ENCODE data around the gene GRID2IP.

The GRID2IP gene

GRCh38 chr7:6500691-6501090, 50.6 kb downstream of the GRID2IP start:
- H3K18ac ChIP-seq (ENCODE audit: low read length): no peak overlapping the region
- no peak overlapping the region for H3K27ac ChIP-seq (ENCODE audit: low read depth, low read length)
- H2BK5ac ChIP-seq (ENCODE audit: low read length): no peak overlapping the region
- H3K27me3 ChIP-seq (ENCODE audit: insufficient read depth, low read length, poor library complexity): no peaks in the 10 kb centered on the region
- no peak for DNase-seq
- no peak overlapping the region for H2BK120ac ChIP-seq (ENCODE audit: low read depth, low read length)
- no peak overlapping the region for H3K23ac ChIP-seq (ENCODE audit: low read length)
- no peak overlapping the region for H4K5ac ChIP-seq (ENCODE audit: low read length)
- no peaks in the 10 kb centered on the region for H3K4me1 ChIP-seq (ENCODE audit: control insufficient read depth, low read depth, low read length)
- H3K79me1 ChIP-seq (ENCODE audit: low read length): no peaks in the 10 kb centered on the region
- H3K4ac ChIP-seq (ENCODE audit: low read depth, low read length): no peak overlapping the region
- no peak overlapping the region for H4K8ac ChIP-seq (ENCODE audit: low read depth, low read length)
- no CpG with 5 or more reads among the region's 1 CpG for WGBS (ENCODE audit: extremely low coverage, insufficient coverage, low lambda C conversion rate)
- H3K36me3 ChIP-seq (ENCODE audit: control insufficient read depth, insufficient read depth, low read length): no peaks in the 10 kb centered on the region
- H3K9ac ChIP-seq (ENCODE audit: low read length): no peak overlapping the region
- no peaks in the 10 kb centered on the region for H3K79me2 ChIP-seq (ENCODE audit: control insufficient read depth, insufficient read depth, low read length)
- no peak overlapping the region for H2BK15ac ChIP-seq (replicated peaks; ENCODE audit: low read depth)
- no peak overlapping the region for H2AK5ac ChIP-seq (ENCODE audit: low read length)
- no peak overlapping the region for H3K4me2 ChIP-seq (ENCODE audit: low read length)
- H3K56ac ChIP-seq (ENCODE audit: low read length): no peak overlapping the region
- no peak overlapping the region for H3K4me3 ChIP-seq (ENCODE audit: low read length)

DNA sequence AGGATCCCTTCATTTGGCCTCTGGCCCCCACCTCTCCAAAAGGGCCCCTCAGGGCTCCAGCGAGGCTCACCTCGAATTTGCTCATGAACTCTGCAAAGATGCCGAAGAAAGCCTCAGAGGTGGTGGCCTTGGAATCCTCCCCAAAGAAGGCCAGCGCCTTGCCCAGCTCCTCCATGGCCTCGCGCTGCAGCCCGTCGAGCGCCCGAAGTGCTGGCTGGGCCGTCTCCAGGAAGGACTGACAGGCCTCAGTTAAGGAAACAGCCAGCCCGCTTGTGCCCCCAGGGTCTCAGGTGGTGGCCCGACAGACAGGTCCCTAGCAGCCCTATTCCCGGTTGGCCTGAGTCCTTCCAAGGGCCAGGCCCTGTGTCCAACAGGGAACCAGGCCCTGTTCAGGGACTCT, 53.3 kb downstream of the GRID2IP start:
- no peaks in the 10 kb centered on the region for H3K79me1 ChIP-seq (ENCODE audit: low read length)
- no peak overlapping the region for H3K18ac ChIP-seq (ENCODE audit: low read length)
- no CpG with 5 or more reads among the region's 14 CpGs for WGBS (ENCODE audit: extremely low coverage, insufficient coverage, low lambda C conversion rate)
- no peak overlapping the region for H3K56ac ChIP-seq (ENCODE audit: low read length)
- H4K5ac ChIP-seq (ENCODE audit: low read length): no peak overlapping the region
- H4K8ac ChIP-seq (ENCODE audit: low read depth, low read length): no peak overlapping the region
- no peak overlapping the region for H3K4ac ChIP-seq (ENCODE audit: low read depth, low read length)
- no peak overlapping the region for H3K4me2 ChIP-seq (ENCODE audit: low read length)
- H3K4me1 ChIP-seq (ENCODE audit: control insufficient read depth, low read depth, low read length): no peaks in the 10 kb centered on the region
- no peaks in the 10 kb centered on the region for H3K79me2 ChIP-seq (ENCODE audit: control insufficient read depth, insufficient read depth, low read length)
- H3K27me3 ChIP-seq (ENCODE audit: insufficient read depth, low read length, poor library complexity): no peaks in the 10 kb centered on the region
- no peak overlapping the region for H2BK120ac ChIP-seq (ENCODE audit: low read depth, low read length)
- no peak for DNase-seq
- no peak overlapping the region for H3K23ac ChIP-seq (ENCODE audit: low read length)
- H2BK15ac ChIP-seq (replicated peaks; ENCODE audit: low read depth): no peak overlapping the region
- H2BK5ac ChIP-seq (ENCODE audit: low read length): no peak overlapping the region
- H2AK5ac ChIP-seq (ENCODE audit: low read length): no peak overlapping the region
- H3K27ac ChIP-seq (ENCODE audit: low read depth, low read length): no peak overlapping the region
- no peaks in the 10 kb centered on the region for H3K36me3 ChIP-seq (ENCODE audit: control insufficient read depth, insufficient read depth, low read length)
- H3K9ac ChIP-seq (ENCODE audit: low read length): no peak overlapping the region
- no peak overlapping the region for H3K4me3 ChIP-seq (ENCODE audit: low read length)

DNA sequence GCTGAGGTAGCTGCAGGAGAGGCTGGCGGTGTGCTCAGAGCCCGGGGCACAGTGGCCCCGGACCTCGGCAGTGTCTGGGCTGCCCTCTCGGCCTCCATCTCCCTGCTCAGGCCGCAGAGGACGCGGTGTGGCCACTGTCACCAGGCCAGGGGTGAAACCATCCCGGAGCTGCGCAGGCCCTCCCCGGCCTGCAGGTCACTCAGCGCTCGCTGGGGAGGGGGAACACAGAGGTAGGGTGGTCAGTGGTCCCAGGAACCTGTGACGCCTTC, 53.7 kb downstream of the GRID2IP start:
- Histone ChIP-seq H3K27me3 (ENCODE audit: insufficient read depth, low read length, poor library complexity) (no peaks in the 10 kb centered on the region), H3K4me1 (ENCODE audit: control insufficient read depth, low read depth, low read length) (no peaks in the 10 kb centered on the region), H2AK5ac (ENCODE audit: low read length) (no peak overlapping the region), H3K4ac (ENCODE audit: low read depth, low read length) (no peak overlapping the region), H3K27ac (ENCODE audit: low read depth, low read length) (no peak overlapping the region), H3K79me2 (ENCODE audit: control insufficient read depth, insufficient read depth, low read length) (no peaks in the 10 kb centered on the region), H3K36me3 (ENCODE audit: control insufficient read depth, insufficient read depth, low read length) (no peaks in the 10 kb centered on the region), H2BK120ac (ENCODE audit: low read depth, low read length) (no peak overlapping the region), H4K8ac (ENCODE audit: low read depth, low read length) (no peak overlapping the region), H3K79me1 (ENCODE audit: low read length) (no peaks in the 10 kb centered on the region), H3K18ac (ENCODE audit: low read length) (no peak overlapping the region), H2BK15ac (replicated peaks; ENCODE audit: low read depth) (no peak overlapping the region), H4K5ac (ENCODE audit: low read length) (no peak overlapping the region), H3K4me3 (ENCODE audit: low read length) (no peak overlapping the region), H3K23ac (ENCODE audit: low read length) (no peak overlapping the region), H3K9ac (ENCODE audit: low read length) (no peak overlapping the region), H2BK5ac (ENCODE audit: low read length) (no peak overlapping the region), H3K56ac (ENCODE audit: low read length) (no peak overlapping the region), H3K4me2 (ENCODE audit: low read length) (no peak overlapping the region)
- WGBS (ENCODE audit: extremely low coverage, insufficient coverage, low lambda C conversion rate): no CpG with 5 or more reads among the region's 14 CpGs
- no peak for DNase-seq

- no peak overlapping the region for H3K4me3 ChIP-seq (ENCODE audit: low read length)
- no peak overlapping the region for H2BK5ac ChIP-seq (ENCODE audit: low read length)
- no peak overlapping the region for H4K8ac ChIP-seq (ENCODE audit: low read depth, low read length)
- DNase-seq: no peak
- no peaks in the 10 kb centered on the region for H3K27me3 ChIP-seq (ENCODE audit: insufficient read depth, low read length, poor library complexity)
- no peaks in the 10 kb centered on the region for H3K79me2 ChIP-seq (ENCODE audit: control insufficient read depth, insufficient read depth, low read length)
- no CpG with 5 or more reads among the region's 19 CpGs for WGBS (ENCODE audit: extremely low coverage, insufficient coverage, low lambda C conversion rate)
- H3K4me2 ChIP-seq (ENCODE audit: low read length): no peak overlapping the region
- H2BK120ac ChIP-seq (ENCODE audit: low read depth, low read length): no peak overlapping the region
- no peak overlapping the region for H3K27ac ChIP-seq (ENCODE audit: low read depth, low read length)
- no peak overlapping the region for H2BK15ac ChIP-seq (replicated peaks; ENCODE audit: low read depth)
- H3K4me1 ChIP-seq (ENCODE audit: control insufficient read depth, low read depth, low read length): no peaks in the 10 kb centered on the region
- no peak overlapping the region for H3K56ac ChIP-seq (ENCODE audit: low read length)
- H3K4ac ChIP-seq (ENCODE audit: low read depth, low read length): no peak overlapping the region
- no peaks in the 10 kb centered on the region for H3K36me3 ChIP-seq (ENCODE audit: control insufficient read depth, insufficient read depth, low read length)
- no peak overlapping the region for H4K5ac ChIP-seq (ENCODE audit: low read length)
- H3K23ac ChIP-seq (ENCODE audit: low read length): no peak overlapping the region
- H3K18ac ChIP-seq (ENCODE audit: low read length): no peak overlapping the region
- no peak overlapping the region for H3K9ac ChIP-seq (ENCODE audit: low read length)
- no peak overlapping the region for H2AK5ac ChIP-seq (ENCODE audit: low read length)
- H3K79me1 ChIP-seq (ENCODE audit: low read length): no peaks in the 10 kb centered on the region
These were observed 54.2 kb downstream of the GRID2IP start for GRCh38 chr7:6496842-6497636.

- Histone ChIP-seq H2BK15ac (replicated peaks; ENCODE audit: low read depth) (no peak overlapping the region), H3K4me1 (ENCODE audit: control insufficient read depth, low read depth, low read length) (no peaks in the 10 kb centered on the region), H2AK5ac (ENCODE audit: low read length) (no peak overlapping the region), H3K18ac (ENCODE audit: low read length) (no peak overlapping the region), H3K79me2 (ENCODE audit: control insufficient read depth, insufficient read depth, low read length) (no peaks in the 10 kb centered on the region), H2BK5ac (ENCODE audit: low read length) (no peak overlapping the region), H4K8ac (ENCODE audit: low read depth, low read length) (no peak overlapping the region), H3K4me2 (ENCODE audit: low read length) (no peak overlapping the region), H3K56ac (ENCODE audit: low read length) (no peak overlapping the region), H4K5ac (ENCODE audit: low read length) (no peak overlapping the region), H3K4ac (ENCODE audit: low read depth, low read length) (no peak overlapping the region), H3K9ac (ENCODE audit: low read length) (no peak overlapping the region), H2BK120ac (ENCODE audit: low read depth, low read length) (no peak overlapping the region), H3K27ac (ENCODE audit: low read depth, low read length) (no peak overlapping the region), H3K79me1 (ENCODE audit: low read length) (no peaks in the 10 kb centered on the region), H3K23ac (ENCODE audit: low read length) (no peak overlapping the region), H3K27me3 (ENCODE audit: insufficient read depth, low read length, poor library complexity) (no peaks in the 10 kb centered on the region), H3K36me3 (ENCODE audit: control insufficient read depth, insufficient read depth, low read length) (no peaks in the 10 kb centered on the region), H3K4me3 (ENCODE audit: low read length) (no peak overlapping the region)
- WGBS (ENCODE audit: extremely low coverage, insufficient coverage, low lambda C conversion rate): no CpG with 5 or more reads among the region's 6 CpGs
- DNase-seq: no peak
These were observed 55.5 kb downstream of the GRID2IP start for GRCh38 chr7:6495597-6496262.

- H3K79me1 ChIP-seq (ENCODE audit: low read length): no peaks in the 10 kb centered on the region
These were observed 56.9 kb downstream of the GRID2IP start for GRCh38 chr7:6494365-6494764.

More at GRCh38 chr7:6494365-6494764, 56.9 kb downstream of the GRID2IP start:
- Histone ChIP-seq H3K4me1 (ENCODE audit: control insufficient read depth, low read depth, low read length) (no peaks in the 10 kb centered on the region), H2BK120ac (ENCODE audit: low read depth, low read length) (no peak overlapping the region), H4K5ac (ENCODE audit: low read length) (no peak overlapping the region), H3K27ac (ENCODE audit: low read depth, low read length) (no peak overlapping the region), H3K36me3 (ENCODE audit: control insufficient read depth, insufficient read depth, low read length) (no peaks in the 10 kb centered on the region), H2BK15ac (replicated peaks; ENCODE audit: low read depth) (no peak overlapping the region), H3K9ac (ENCODE audit: low read length) (no peak overlapping the region), H2AK5ac (ENCODE audit: low read length) (no peak overlapping the region), H3K4me2 (ENCODE audit: low read length) (no peak overlapping the region), H4K8ac (ENCODE audit: low read depth, low read length) (no peak overlapping the region), H3K79me2 (ENCODE audit: control insufficient read depth, insufficient read depth, low read length) (no peaks in the 10 kb centered on the region), H2BK5ac (ENCODE audit: low read length) (no peak overlapping the region), H3K27me3 (ENCODE audit: insufficient read depth, low read length, poor library complexity) (no peaks in the 10 kb centered on the region), H3K56ac (ENCODE audit: low read length) (no peak overlapping the region), H3K18ac (ENCODE audit: low read length) (no peak overlapping the region), H3K4me3 (ENCODE audit: low read length) (no peak overlapping the region), H3K23ac (ENCODE audit: low read length) (no peak overlapping the region), H3K4ac (ENCODE audit: low read depth, low read length) (no peak overlapping the region)
- WGBS (ENCODE audit: extremely low coverage, insufficient coverage, low lambda C conversion rate): no CpG with 5 or more reads among the region's 2 CpGs
- no peak for DNase-seq
